Liver (tissue), 3 donors: Measurements from ENCODE around the gene KCNMB2.

Experiments used
- CTCF ChIP-seq: fragments of 150-350 bp; IDR thresholded peaks from 2 replicates; pipeline ENCODE4 v1.5.1; 2017; ENCODE audit warnings: improper control_type of control experiment, low read depth, low read length; ENCODE audit not compliant: missing input control
- FOXA1 ChIP-seq: IDR thresholded peaks from 2 replicates; pipeline ENCODE4 v1.6.1; 2016; ENCODE audit warnings: antibody characterized with exemption
- GABPA ChIP-seq, 2 donors: IDR thresholded peaks in 1 of 2; conservative IDR thresholded peaks in 1 of 2; 2 replicates each; pipeline ENCODE4 v1.6.1; 2016; ENCODE audit warnings: antibody characterized with exemption in 2 of 2, mild to moderate bottlenecking in 1 of 2, moderate library complexity in 1 of 2
- JUND ChIP-seq, 2 donors: IDR thresholded peaks; 2 replicates each; pipeline ENCODE4 v1.6.1; 2016; ENCODE audit warnings: antibody characterized with exemption in 2 of 2
- RAD21 ChIP-seq, 2 donors: IDR thresholded peaks; 2 replicates each; pipeline ENCODE4 v1.6.1; 2016; ENCODE audit warnings: antibody characterized with exemption in 2 of 2, mild to moderate bottlenecking in 2 of 2
- SP1 ChIP-seq: IDR thresholded peaks from 2 replicates; pipeline ENCODE4 v1.6.1; 2018; ENCODE audit warnings: antibody characterized with exemption, mild to moderate bottlenecking
- TAF1 ChIP-seq: conservative IDR thresholded peaks from 2 replicates; pipeline ENCODE4 v1.6.1; 2016; ENCODE audit warnings: antibody characterized with exemption, mild to moderate bottlenecking
- YY1 ChIP-seq: IDR thresholded peaks from 2 replicates; pipeline ENCODE4 v1.6.1; 2016; ENCODE audit warnings: antibody characterized with exemption, mild to moderate bottlenecking
- donor health status: healthy.
- donor health status: healthy.

GRCh38 chr3:178562143-178562946 lies 26.1 kb downstream of the KCNMB2 start:
- TF ChIP-seq CTCF = no peak
- TF ChIP-seq GABPA (IDR thresholded peaks at IDR 0.05 in 1 of 2, conservative IDR thresholded peaks at IDR 0.05 in 1 of 2) = no peak
- no peak for TF ChIP-seq RAD21 (IDR thresholded peaks at IDR 0.05)
- no peak for TF ChIP-seq TAF1
- no peak for TF ChIP-seq FOXA1
- no peak for TF ChIP-seq JUND (IDR thresholded peaks at IDR 0.05)
- no peak for TF ChIP-seq YY1
- TF ChIP-seq SP1 = no peak
